Memory B cell (primary cell): ENCODE results near the gene WDR91.
"Not testable (repeated sequence)": the region's sequence is repeated elsewhere in the genome, so short reads cannot be mapped to it uniquely, and the experiment has no call there.

Experiments
- ATAC-seq: fragments of 150-1000 bp; cut with Tn5 transposase; 2 replicates; pipeline ENCODE4 v1.10.0; 2021; ENCODE audit warnings: low read depth, mild to moderate bottlenecking, moderate library complexity
- DNase-seq, 2 donors: peaks; one replicate each; pipeline ENCODE4 v3.0.0; 2022; ENCODE audit warnings: low spot score in 2 of 2
- H3K27ac Mint-ChIP-seq: one replicate; pipeline ENCODE4 v1.8.0; 2022; ENCODE audit warnings: mild to moderate bottlenecking, moderate library complexity, mixed read lengths
- H3K27me3 Mint-ChIP-seq: one replicate; pipeline ENCODE4 v1.8.0; 2022; ENCODE audit warnings: mixed read lengths
- H3K36me3 Mint-ChIP-seq: one replicate; pipeline ENCODE4 v1.8.0; 2022; ENCODE audit warnings: mild to moderate bottlenecking, mixed read lengths
- H3K4me1 Mint-ChIP-seq: one replicate; pipeline ENCODE4 v1.8.0; 2022; ENCODE audit warnings: mixed read lengths
- H3K4me3 Mint-ChIP-seq: one replicate; pipeline ENCODE4 v1.8.0; 2022; ENCODE audit warnings: mild to moderate bottlenecking, moderate library complexity, mixed read lengths
- H3K9me3 Mint-ChIP-seq: one replicate; pipeline ENCODE4 v1.8.0; 2022; ENCODE audit warnings: mixed read lengths

WDR91 gene

GRCh38 chr7:135240441-135240840, 29.1 kb upstream of the WDR91 start:
- Mint-ChIP-seq H3K27ac (no peak overlapping the region), H3K36me3 (no peaks in the 10 kb centered on the region), H3K27me3 (peaks cover 7% of the 10 kb centered on the region), H3K4me3 (no peak overlapping the region), H3K4me1 (peaks cover 18% of the 10 kb centered on the region), H3K9me3 (peaks cover 2% of the 10 kb centered on the region)
- no peak for ATAC-seq
- DNase-seq, result no peak

DNA sequence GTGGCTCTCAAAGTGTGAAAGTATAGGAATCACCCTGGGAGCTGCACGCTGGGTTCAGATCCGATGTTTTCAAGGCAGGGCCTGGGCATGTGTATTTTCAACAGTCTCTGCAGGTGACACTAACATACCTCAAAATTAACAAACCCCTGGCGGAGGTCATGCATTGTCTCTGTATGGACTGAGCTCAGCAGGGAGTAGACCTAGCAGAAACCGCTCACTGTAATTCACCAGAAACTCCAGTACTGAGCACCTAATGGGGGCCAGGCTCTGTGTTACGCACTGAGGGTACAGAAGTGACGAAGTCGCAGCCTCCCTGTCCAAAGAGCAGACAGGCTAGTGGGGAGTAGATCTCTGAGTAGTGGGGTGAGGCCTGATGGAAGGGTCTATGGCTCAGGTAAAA, 27.9 kb upstream of the WDR91 start:
- no peak overlapping the region for H3K27ac Mint-ChIP-seq
- H3K4me3 Mint-ChIP-seq, result no peak overlapping the region
- H3K4me1 Mint-ChIP-seq, result peaks cover 18% of the 10 kb centered on the region
- ATAC-seq, result no peak
- no peaks in the 10 kb centered on the region for H3K36me3 Mint-ChIP-seq
- H3K27me3 Mint-ChIP-seq, result peaks cover 4% of the 10 kb centered on the region
- peaks cover 2% of the 10 kb centered on the region for H3K9me3 Mint-ChIP-seq
- no peak for DNase-seq

GRCh38 chr7:135238112-135238744, 26.9 kb upstream of the WDR91 start:
- Mint-ChIP-seq H3K4me3 (no peak overlapping the region), H3K9me3 (peaks cover 2% of the 10 kb centered on the region), H3K27me3 (peaks cover 6% of the 10 kb centered on the region), H3K4me1 (peaks cover 18% of the 10 kb centered on the region), H3K27ac (no peak overlapping the region), H3K36me3 (no peaks in the 10 kb centered on the region)
- DNase-seq, result no peak
- peak; percentile 37 for ATAC-seq

GRCh38 chr7:135236727-135237126, 25.4 kb upstream of the WDR91 start:
- Mint-ChIP-seq H3K9me3 (peaks cover under 1% of the 10 kb centered on the region), H3K36me3 (no peaks in the 10 kb centered on the region), H3K4me1 (peaks cover 16% of the 10 kb centered on the region), H3K27me3 (peaks cover 4% of the 10 kb centered on the region), H3K27ac (peak overlapping the region; percentile 16), H3K4me3 (no peak overlapping the region)
- peak; percentile 59 for ATAC-seq
- DNase-seq, result no peak

- Mint-ChIP-seq H3K9me3 (no peaks in the 10 kb centered on the region), H3K36me3 (no peaks in the 10 kb centered on the region), H3K4me1 (peaks cover 14% of the 10 kb centered on the region), H3K27me3 (peaks cover 8% of the 10 kb centered on the region), H3K27ac (no peak overlapping the region), H3K4me3 (no peak overlapping the region)
- no peak for DNase-seq
- ATAC-seq, result no peak
Observed at GRCh38 chr7:135235841-135236240, 24.5 kb upstream of the WDR91 start.

DNA sequence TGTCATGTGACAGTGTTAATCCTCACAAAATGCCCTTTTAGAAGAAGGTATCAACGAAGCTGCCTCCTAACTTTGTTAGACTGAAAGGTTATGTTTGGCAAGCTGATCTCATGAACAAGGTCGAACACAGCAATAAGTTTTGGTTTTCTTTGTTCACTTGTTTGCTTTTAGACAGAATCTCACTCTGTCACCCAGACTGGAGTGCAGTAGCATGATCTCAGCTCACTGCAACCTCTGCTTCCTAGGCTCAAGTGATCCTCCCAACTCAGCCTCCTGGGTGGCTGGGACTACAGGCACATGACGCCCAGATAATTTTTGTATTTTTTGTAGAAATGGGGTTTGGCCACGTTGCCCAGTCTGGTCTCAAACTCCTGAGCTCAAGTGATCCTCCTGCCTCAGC, 23.4 kb upstream of the WDR91 start:
- ATAC-seq (no peak), DNase-seq (no peak)
- Mint-ChIP-seq H3K27me3 (peaks cover 6% of the 10 kb centered on the region), H3K27ac (no peak overlapping the region), H3K36me3 (no peaks in the 10 kb centered on the region), H3K9me3 (no peaks in the 10 kb centered on the region), H3K4me3 (no peak overlapping the region), H3K4me1 (peaks cover 14% of the 10 kb centered on the region)

- H3K27me3 Mint-ChIP-seq, H3K27ac Mint-ChIP-seq, DNase-seq, H3K9me3 Mint-ChIP-seq, ATAC-seq, H3K4me3 Mint-ChIP-seq, H3K36me3 Mint-ChIP-seq: not testable (repeated sequence)
- H3K4me1 Mint-ChIP-seq, result peaks cover 12% of the 10 kb centered on the region
Observed at GRCh38 chr7:135234095-135234494, 22.8 kb upstream of the WDR91 start.

DNA sequence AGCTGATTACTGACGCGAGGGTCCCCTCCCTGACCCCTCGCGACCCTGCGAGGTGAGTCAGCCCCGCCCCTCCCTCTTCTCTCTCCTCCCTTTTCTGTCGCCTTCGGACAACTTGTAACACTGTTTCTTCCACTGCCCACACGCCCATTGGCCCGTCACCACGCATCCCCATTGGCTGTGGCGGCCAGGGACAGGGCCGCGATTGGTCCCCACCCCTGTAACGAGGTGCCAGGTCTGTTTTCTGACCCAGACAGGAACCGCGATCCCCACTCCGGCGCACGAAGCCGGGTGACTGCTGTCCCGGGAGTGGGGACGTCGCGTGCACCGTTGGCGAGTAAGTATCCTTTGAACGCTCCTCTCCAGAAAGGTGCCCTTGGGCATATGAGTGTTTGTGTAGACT, 22.2 kb upstream of the WDR91 start, which contains the start of gene STRA8:
Gene STRA8 (plus strand): TSS at position 269 of the 400 bp plus-strand sequence. CDS start 6,687 bp downstream, outside the sequence.
- DNase-seq (no peak), ATAC-seq (no peak)
- H3K9me3 Mint-ChIP-seq, result no peaks in the 10 kb centered on the region
- no peaks in the 10 kb centered on the region for H3K36me3 Mint-ChIP-seq
- no peak within 1 kb of the TSS for H3K4me3 Mint-ChIP-seq
- H3K4me1 Mint-ChIP-seq, result peaks cover 12% of the 10 kb centered on the region
- no peak within 1 kb of the TSS for H3K27ac Mint-ChIP-seq
- peaks cover 11% of the 10 kb centered on the region for H3K27me3 Mint-ChIP-seq

GRCh38 chr7:135232720-135233119, 21.4 kb upstream of the WDR91 start:
- no peaks in the 10 kb centered on the region for H3K9me3 Mint-ChIP-seq
- H3K36me3 Mint-ChIP-seq, result no peaks in the 10 kb centered on the region
- no peak overlapping the region for H3K4me3 Mint-ChIP-seq
- peaks cover 12% of the 10 kb centered on the region for H3K27me3 Mint-ChIP-seq
- H3K4me1 Mint-ChIP-seq, result peaks cover 12% of the 10 kb centered on the region
- H3K27ac Mint-ChIP-seq, result no peak overlapping the region
- no peak for ATAC-seq
- DNase-seq, result no peak

DNA sequence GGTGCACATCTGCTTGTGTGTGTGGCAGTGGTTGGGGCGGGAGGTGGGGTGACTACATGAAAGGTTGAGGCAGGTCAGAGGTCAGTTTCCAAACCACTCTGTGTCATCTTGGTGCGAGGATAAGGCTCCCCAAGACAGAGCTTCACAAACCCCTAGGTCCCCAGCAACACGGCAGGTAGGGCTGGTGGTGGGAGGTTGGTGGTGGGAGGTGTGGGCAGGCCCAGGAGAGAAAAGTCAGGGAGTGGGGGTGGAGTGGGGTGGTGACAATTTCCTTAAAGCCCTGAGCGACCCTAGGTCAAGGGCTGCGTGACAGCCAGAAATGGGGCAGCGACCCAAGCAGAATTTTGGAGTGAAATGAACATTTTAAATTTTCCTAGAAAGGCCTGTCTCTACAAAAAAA, 20.8 kb upstream of the WDR91 start:
- Mint-ChIP-seq H3K36me3 (no peaks in the 10 kb centered on the region), H3K27me3 (peaks cover 12% of the 10 kb centered on the region), H3K9me3 (no peaks in the 10 kb centered on the region), H3K27ac (no peak overlapping the region), H3K4me1 (peaks cover 10% of the 10 kb centered on the region), H3K4me3 (no peak overlapping the region)
- no peak for DNase-seq
- ATAC-seq, result no peak

DNA sequence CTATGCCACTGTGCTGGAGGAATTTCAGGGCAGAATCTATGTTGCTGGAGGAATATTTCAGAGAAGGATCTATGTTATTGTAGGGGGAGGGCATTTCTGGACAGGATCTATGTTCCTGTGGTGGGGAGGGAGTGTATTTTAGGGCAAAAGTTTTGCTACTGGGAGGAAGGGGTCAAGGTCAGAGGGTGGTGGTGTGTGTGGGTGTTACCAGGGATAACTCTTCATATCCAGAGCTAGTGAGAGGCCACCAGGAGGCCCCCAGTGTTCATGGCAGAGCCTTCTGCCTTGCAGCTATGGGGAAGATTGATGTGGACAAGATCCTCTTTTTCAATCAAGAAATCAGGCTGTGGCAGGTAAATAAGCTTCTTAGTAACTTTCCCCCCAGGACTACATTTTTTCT, 20.4 kb upstream of the WDR91 start:
- peaks cover 12% of the 10 kb centered on the region for H3K27me3 Mint-ChIP-seq
- peaks cover 6% of the 10 kb centered on the region for H3K4me1 Mint-ChIP-seq
- no peaks in the 10 kb centered on the region for H3K9me3 Mint-ChIP-seq
- H3K36me3 Mint-ChIP-seq, result no peaks in the 10 kb centered on the region
- no peak overlapping the region for H3K27ac Mint-ChIP-seq
- DNase-seq (no peak), ATAC-seq (no peak)
- no peak overlapping the region for H3K4me3 Mint-ChIP-seq

- Mint-ChIP-seq H3K9me3 (peaks cover 2% of the 10 kb centered on the region), H3K4me1 (peaks cover 13% of the 10 kb centered on the region), H3K27ac (no peak overlapping the region), H3K36me3 (no peaks in the 10 kb centered on the region), H3K27me3 (peaks cover 3% of the 10 kb centered on the region), H3K4me3 (no peak overlapping the region)
- ATAC-seq, result peak; percentile 29
- DNase-seq, result no peak
Observed at GRCh38 chr7:135224027-135224426, 12.7 kb upstream of the WDR91 start.

- ATAC-seq (no peak), DNase-seq (no peak)
- Mint-ChIP-seq H3K27ac (no peak overlapping the region), H3K9me3 (peaks cover 2% of the 10 kb centered on the region), H3K27me3 (peaks cover 2% of the 10 kb centered on the region), H3K4me3 (no peak overlapping the region), H3K4me1 (no peaks in the 10 kb centered on the region), H3K36me3 (no peaks in the 10 kb centered on the region)
Observed at GRCh38 chr7:135217645-135218509, 6.6 kb upstream of the WDR91 start.

DNA sequence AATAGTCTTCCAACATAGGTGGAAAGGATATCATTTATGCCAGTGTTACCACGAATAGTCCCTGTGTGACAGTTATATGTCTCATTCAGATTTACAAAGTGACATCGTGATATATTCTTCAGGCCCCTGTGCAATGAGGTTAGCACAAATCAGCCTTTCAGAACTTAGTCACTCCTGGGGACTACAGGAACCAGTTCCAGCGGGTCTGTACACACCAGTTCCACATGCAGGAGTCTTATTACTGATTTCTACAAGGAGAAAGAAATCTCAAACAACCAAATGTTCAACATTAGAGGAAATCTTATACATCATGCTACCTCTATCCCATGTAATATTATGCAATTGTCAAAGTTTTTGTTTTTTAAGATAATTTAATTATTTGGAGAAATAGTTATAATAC, 4.4 kb upstream of the WDR91 start:
- H3K27me3 Mint-ChIP-seq, result peaks cover 2% of the 10 kb centered on the region
- ATAC-seq, result no peak
- no peak for DNase-seq
- no peaks in the 10 kb centered on the region for H3K36me3 Mint-ChIP-seq
- H3K4me3 Mint-ChIP-seq, result no peak overlapping the region
- no peak overlapping the region for H3K27ac Mint-ChIP-seq
- peaks cover 2% of the 10 kb centered on the region for H3K4me1 Mint-ChIP-seq
- peaks cover 2% of the 10 kb centered on the region for H3K9me3 Mint-ChIP-seq
